ENCODE data around the gene KRT8.

Gene KRT8

GRCh38 chr12:52944683-52945388, 40.0 kb upstream of the KRT8 start:
- Mint-ChIP-seq H3K4me3 (no peak overlapping the region), H3K27me3 (peaks cover 25% of the 10 kb centered on the region), H3K36me3 (no peaks in the 10 kb centered on the region), H3K27ac (no peak overlapping the region), H3K9me3 (no peaks in the 10 kb centered on the region), H3K4me1 (peaks cover 5% of the 10 kb centered on the region)
- DNase-seq (ENCODE audit: low spot score in 2 of 2) (no peak), ATAC-seq (ENCODE audit: low read depth) (no peak)

- ATAC-seq (ENCODE audit: low read depth) (no peak), DNase-seq (ENCODE audit: low spot score in 2 of 2) (no peak)
- H3K27ac Mint-ChIP-seq = no peak overlapping the region
- no peaks in the 10 kb centered on the region for H3K4me1 Mint-ChIP-seq
- H3K4me3 Mint-ChIP-seq = no peak overlapping the region
- peaks cover 1% of the 10 kb centered on the region for H3K36me3 Mint-ChIP-seq
- peaks cover 25% of the 10 kb centered on the region for H3K27me3 Mint-ChIP-seq
- H3K9me3 Mint-ChIP-seq = no peaks in the 10 kb centered on the region
Observed at GRCh38 chr12:52942901-52943181, 38.0 kb upstream of the KRT8 start.

- Mint-ChIP-seq H3K36me3 (peaks cover 1% of the 10 kb centered on the region), H3K27ac (no peak overlapping the region), H3K27me3 (peaks cover 25% of the 10 kb centered on the region), H3K9me3 (no peaks in the 10 kb centered on the region), H3K4me3 (no peak overlapping the region), H3K4me1 (no peaks in the 10 kb centered on the region)
- ATAC-seq (ENCODE audit: low read depth) (no peak), DNase-seq (ENCODE audit: low spot score in 2 of 2) (no peak)
Observed at GRCh38 chr12:52942066-52942900, 37.4 kb upstream of the KRT8 start.

GRCh38 chr12:52929538-52929937, 24.7 kb upstream of the KRT8 start:
- H3K36me3 Mint-ChIP-seq = no peaks in the 10 kb centered on the region
- no peak for DNase-seq (ENCODE audit: low spot score in 2 of 2)
- no peak overlapping the region for H3K4me3 Mint-ChIP-seq
- ATAC-seq (ENCODE audit: low read depth) = no peak
- no peaks in the 10 kb centered on the region for H3K4me1 Mint-ChIP-seq
- no peaks in the 10 kb centered on the region for H3K9me3 Mint-ChIP-seq
- peaks cover 18% of the 10 kb centered on the region for H3K27me3 Mint-ChIP-seq
- H3K27ac Mint-ChIP-seq = no peak overlapping the region

- Mint-ChIP-seq H3K27me3 (peaks cover 18% of the 10 kb centered on the region), H3K9me3 (no peaks in the 10 kb centered on the region), H3K36me3 (no peaks in the 10 kb centered on the region), H3K4me3 (no peak overlapping the region), H3K27ac (no peak overlapping the region), H3K4me1 (no peaks in the 10 kb centered on the region)
- no peak for ATAC-seq (ENCODE audit: low read depth)
- no peak for DNase-seq (ENCODE audit: low spot score in 2 of 2)
Observed at GRCh38 chr12:52927964-52928363, 23.1 kb upstream of the KRT8 start.

GRCh38 chr12:52926596-52927234, 21.8 kb upstream of the KRT8 start:
- Mint-ChIP-seq H3K27me3 (peaks cover 20% of the 10 kb centered on the region), H3K9me3 (no peaks in the 10 kb centered on the region), H3K4me1 (no peaks in the 10 kb centered on the region), H3K4me3 (no peak overlapping the region), H3K27ac (no peak overlapping the region), H3K36me3 (no peaks in the 10 kb centered on the region)
- DNase-seq (ENCODE audit: low spot score in 2 of 2) (no peak), ATAC-seq (ENCODE audit: low read depth) (no peak)

GRCh38 chr12:52925717-52926595, 21.1 kb upstream of the KRT8 start:
- Mint-ChIP-seq H3K4me3 (no peak overlapping the region), H3K27ac (no peak overlapping the region), H3K27me3 (peaks cover 20% of the 10 kb centered on the region), H3K36me3 (no peaks in the 10 kb centered on the region), H3K4me1 (no peaks in the 10 kb centered on the region), H3K9me3 (no peaks in the 10 kb centered on the region)
- DNase-seq (ENCODE audit: low spot score in 2 of 2) (no peak), ATAC-seq (ENCODE audit: low read depth) (no peak)

- DNase-seq (ENCODE audit: low spot score in 2 of 2) (no peak), ATAC-seq (ENCODE audit: low read depth) (no peak)
- Mint-ChIP-seq H3K36me3 (no peaks in the 10 kb centered on the region), H3K27ac (no peak overlapping the region), H3K9me3 (no peaks in the 10 kb centered on the region), H3K27me3 (peaks cover 16% of the 10 kb centered on the region), H3K4me3 (no peak overlapping the region), H3K4me1 (no peaks in the 10 kb centered on the region)
Observed at GRCh38 chr12:52924764-52925716, 20.2 kb upstream of the KRT8 start.

GRCh38 chr12:52921488-52922165, 16.8 kb upstream of the KRT8 start:
- DNase-seq (ENCODE audit: low spot score in 2 of 2) = no peak
- peaks cover 5% of the 10 kb centered on the region for H3K27me3 Mint-ChIP-seq
- no peaks in the 10 kb centered on the region for H3K4me1 Mint-ChIP-seq
- H3K36me3 Mint-ChIP-seq = no peaks in the 10 kb centered on the region
- no peak for ATAC-seq (ENCODE audit: low read depth)
- no peak overlapping the region for H3K27ac Mint-ChIP-seq
- H3K4me3 Mint-ChIP-seq = no peak overlapping the region
- no peaks in the 10 kb centered on the region for H3K9me3 Mint-ChIP-seq

GRCh38 chr12:52920937-52921336, 16.1 kb upstream of the KRT8 start:
- H3K27ac Mint-ChIP-seq = no peak overlapping the region
- peaks cover 3% of the 10 kb centered on the region for H3K27me3 Mint-ChIP-seq
- no peak for ATAC-seq (ENCODE audit: low read depth)
- no peaks in the 10 kb centered on the region for H3K9me3 Mint-ChIP-seq
- no peaks in the 10 kb centered on the region for H3K36me3 Mint-ChIP-seq
- DNase-seq (ENCODE audit: low spot score in 2 of 2) = no peak
- H3K4me1 Mint-ChIP-seq = no peaks in the 10 kb centered on the region
- H3K4me3 Mint-ChIP-seq = no peak overlapping the region

GRCh38 chr12:52918784-52919183, 13.9 kb upstream of the KRT8 start:
- DNase-seq (ENCODE audit: low spot score in 2 of 2) (no peak), ATAC-seq (ENCODE audit: low read depth) (no peak)
- Mint-ChIP-seq H3K36me3 (no peaks in the 10 kb centered on the region), H3K4me3 (no peak overlapping the region), H3K9me3 (peaks cover 1% of the 10 kb centered on the region), H3K27me3 (peaks cover 8% of the 10 kb centered on the region), H3K27ac (no peak overlapping the region), H3K4me1 (no peaks in the 10 kb centered on the region)

- no peak overlapping the region for H3K27ac Mint-ChIP-seq
- no peak for ATAC-seq (ENCODE audit: low read depth)
- no peaks in the 10 kb centered on the region for H3K4me1 Mint-ChIP-seq
- no peak for DNase-seq (ENCODE audit: low spot score in 2 of 2)
- H3K27me3 Mint-ChIP-seq = peaks cover 10% of the 10 kb centered on the region
- no peak overlapping the region for H3K4me3 Mint-ChIP-seq
- peaks cover 1% of the 10 kb centered on the region for H3K9me3 Mint-ChIP-seq
- H3K36me3 Mint-ChIP-seq = no peaks in the 10 kb centered on the region
Observed at GRCh38 chr12:52918351-52918750, 13.5 kb upstream of the KRT8 start.

GRCh38 chr12:52917800-52918199, 12.9 kb upstream of the KRT8 start:
- H3K4me1 Mint-ChIP-seq = no peaks in the 10 kb centered on the region
- DNase-seq (ENCODE audit: low spot score in 2 of 2) = no peak
- no peaks in the 10 kb centered on the region for H3K36me3 Mint-ChIP-seq
- H3K27ac Mint-ChIP-seq = no peak overlapping the region
- H3K27me3 Mint-ChIP-seq = peaks cover 10% of the 10 kb centered on the region
- no peak overlapping the region for H3K4me3 Mint-ChIP-seq
- no peak for ATAC-seq (ENCODE audit: low read depth)
- peaks cover 1% of the 10 kb centered on the region for H3K9me3 Mint-ChIP-seq

Measured in memory B cell (primary cell).